Suppressor macrophage (primary cell): ENCODE results near the gene TCF4.

Experiments
- DNase-seq, 4 experiments: peaks; one replicate each; pipeline ENCODE4 v3.0.0-alpha.2; 2020 to 2022

TCF4 gene

DNA sequence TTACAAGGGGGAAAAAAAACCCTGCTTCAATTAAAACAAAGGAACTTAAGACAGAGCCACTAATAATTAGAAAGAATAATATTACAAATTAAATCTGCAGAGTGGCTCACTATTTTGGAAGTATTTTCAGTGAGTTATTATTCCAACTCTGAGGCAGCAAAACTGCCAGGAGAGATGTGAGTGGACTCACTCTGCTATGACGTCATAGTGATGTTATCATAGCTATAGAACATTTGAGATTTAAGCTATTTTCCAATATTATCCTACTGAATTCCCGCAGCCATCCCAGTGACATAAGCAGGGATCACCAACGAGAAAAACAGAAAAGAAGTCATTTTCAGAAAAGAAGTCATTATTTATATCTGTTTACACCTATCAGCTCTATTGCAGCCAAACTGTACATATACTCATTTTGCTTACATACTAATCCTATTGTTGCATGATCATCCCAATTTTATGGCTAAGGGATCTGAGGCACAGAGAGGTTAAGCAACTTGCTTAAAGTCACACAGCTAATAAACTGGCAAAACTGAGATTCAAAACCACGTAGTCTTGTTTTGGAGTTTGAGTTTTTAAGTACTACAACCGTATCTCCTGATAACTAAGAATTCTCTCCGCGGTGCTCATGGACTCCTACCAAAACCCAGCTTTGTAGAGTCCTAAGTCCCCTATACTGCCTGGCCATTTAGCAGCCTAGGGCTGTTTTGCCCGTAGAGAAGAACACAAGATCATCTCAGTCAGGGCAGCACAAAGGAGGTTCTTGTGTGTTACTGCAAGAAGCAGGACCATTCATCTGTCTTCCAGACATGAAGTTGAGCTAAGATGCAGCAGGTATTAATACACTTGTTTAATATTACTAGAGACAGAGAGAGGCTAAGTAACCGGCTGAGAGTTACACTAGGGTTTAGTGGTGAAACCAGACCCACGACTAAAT lies 299.8 kb downstream of the TCF4 start:
- no peak for DNase-seq

DNA sequence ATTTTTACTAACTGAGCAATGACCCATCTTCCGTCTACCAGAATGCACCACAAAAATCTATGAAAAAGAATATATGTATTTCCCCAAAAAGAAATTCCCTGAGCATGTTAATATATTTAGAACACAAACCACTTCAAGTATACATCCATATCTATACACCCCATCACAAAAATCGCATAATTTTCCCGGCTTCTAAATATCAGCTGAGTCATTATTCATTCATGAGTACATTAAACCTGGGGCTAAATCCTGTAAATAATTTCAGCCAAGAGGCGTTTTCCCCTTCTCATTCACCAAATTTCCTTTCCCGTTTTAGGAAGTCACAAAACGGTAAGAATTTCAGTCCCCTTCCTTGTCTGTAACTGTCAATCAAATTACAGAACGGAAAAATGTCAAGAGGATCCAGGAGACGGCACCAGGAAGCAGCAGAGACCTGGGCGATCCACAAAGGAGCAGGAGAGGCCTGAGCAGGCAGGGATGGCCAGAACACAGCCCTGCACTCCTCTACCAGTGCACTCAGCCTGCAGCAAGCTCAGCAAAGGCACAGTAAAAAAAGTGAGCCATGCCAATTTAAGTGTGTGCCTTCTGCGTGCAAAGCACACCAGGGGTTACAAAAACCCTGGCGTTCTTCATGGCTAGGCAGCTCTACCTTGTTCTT lies 300.7 kb downstream of the TCF4 start:
- DNase-seq, result no peak

DNA sequence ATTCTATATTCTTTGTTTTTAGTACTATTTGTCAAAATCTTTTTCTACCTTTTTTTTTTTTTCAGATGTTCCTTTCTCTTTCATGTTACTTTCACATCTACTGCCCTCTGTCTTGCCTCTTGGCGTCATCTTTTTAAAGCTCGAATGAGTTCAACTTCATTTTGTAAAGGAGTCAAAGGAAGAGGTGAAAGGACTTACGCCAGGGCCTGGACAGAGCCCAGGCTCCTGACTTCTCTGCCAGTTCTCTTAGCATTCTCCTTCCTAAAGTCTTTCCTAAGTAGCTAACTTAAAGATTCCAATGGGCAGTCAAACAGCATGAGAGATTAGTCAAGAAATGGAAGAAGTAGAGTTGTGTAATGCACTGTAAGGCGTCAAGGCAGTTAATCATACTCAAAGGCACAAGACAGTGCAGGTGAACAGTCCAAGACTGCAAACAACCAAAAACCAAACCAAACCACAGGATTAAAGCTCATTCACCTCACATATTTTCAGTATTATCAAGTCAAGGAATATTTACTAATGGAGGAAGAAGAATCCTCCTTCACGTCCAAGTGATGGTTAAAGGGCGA lies 301.7 kb downstream of the TCF4 start:
- DNase-seq, result no peak

DNA sequence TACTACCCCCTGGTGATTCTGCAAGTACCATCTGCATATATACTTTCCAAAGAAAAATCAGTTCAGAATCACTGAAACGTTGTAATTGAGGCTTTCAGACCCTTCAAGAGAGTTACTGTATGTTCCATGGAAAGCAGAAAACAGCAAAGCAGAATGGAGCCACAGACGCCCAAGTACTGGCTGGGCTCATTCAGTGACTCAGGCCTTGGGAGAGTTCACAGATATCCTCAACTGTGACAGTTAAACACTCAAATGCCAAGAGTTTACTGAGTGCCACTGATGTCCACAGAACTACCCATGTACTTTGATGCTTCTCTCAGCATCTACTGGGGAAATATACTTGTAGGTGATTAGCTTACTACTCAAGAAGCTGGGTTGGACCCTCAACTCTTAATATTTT lies 303.4 kb downstream of the TCF4 start:
- no peak for DNase-seq

DNA sequence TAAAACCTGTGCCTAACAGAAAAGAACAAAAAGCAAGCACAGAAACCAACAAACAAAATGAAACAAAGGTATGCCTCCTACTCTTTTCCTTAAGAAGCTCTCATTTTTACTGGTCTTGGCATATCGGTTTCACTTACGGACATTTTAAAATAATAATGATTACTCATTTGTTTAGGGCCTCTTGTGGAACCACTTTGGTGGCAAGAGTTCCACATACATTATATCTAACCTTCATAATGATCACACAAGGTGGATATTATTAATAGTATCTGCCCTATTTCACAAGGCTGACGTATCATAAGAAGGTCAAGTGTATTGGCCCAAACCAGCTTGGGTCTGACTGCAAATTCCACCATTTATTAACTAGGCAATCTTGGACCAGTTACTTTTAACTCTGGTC lies 304.7 kb downstream of the TCF4 start:
- DNase-seq, result no peak

DNA sequence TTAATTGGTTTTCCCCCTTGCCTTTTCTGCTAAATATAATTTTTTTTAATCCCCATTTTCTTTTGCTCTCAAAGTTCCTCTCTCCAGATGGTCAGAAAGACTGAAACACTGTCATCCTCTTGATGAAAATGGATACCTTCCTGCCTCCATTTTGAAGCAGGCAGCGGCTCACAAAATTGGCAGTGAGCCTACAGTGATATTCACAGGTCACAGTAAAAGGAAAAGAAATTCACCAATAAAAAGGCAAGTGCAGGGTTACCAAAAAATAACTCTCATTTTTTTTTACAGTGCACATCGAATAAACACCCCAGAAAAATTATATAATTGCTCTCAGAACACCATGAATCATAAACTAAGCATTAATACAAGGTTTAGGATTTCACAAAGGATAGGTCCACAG lies 307.5 kb downstream of the TCF4 start:
- DNase-seq, result no peak

DNA sequence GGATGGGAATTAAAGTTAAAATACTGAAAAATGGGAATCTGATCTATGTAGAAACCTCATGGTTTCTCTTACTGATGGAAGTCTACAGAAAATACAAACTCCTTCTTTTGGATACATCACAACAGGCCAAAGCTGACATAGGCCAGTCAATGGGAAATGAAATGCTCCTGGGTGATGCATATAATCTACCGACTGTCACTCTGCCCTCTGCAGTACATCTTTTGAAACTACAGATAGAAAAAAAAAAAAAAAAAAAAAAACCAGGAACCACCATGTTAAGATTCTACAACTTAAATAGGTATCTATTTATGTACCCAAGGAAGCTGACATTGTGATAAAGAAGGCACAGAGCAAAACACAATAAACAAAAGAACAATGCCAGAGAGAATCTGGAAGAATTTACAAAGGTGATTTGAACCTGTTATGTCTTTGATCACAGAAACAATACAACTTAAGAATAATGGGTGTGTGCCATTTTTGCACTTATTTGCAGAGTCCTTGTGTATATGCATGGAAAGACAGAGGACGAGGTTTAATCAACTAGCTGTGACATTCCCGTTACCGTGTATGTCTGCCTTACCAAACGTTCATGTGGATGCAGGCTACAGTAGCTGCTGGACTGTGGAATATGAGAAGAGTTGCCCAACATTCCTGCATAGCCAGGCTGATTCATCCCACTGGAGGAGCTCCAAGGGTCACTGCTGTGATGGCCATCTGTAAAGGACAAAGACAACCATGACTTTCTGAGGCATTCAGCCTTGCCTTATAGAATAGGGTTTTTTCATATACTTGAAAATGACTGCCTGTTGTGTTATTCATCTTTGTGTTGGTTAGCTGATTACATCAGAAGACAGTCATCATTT lies 312.7 kb downstream of the TCF4 start:
- DNase-seq, result peak in 2 of 4 experiments; percentile 33 to 40

DNA sequence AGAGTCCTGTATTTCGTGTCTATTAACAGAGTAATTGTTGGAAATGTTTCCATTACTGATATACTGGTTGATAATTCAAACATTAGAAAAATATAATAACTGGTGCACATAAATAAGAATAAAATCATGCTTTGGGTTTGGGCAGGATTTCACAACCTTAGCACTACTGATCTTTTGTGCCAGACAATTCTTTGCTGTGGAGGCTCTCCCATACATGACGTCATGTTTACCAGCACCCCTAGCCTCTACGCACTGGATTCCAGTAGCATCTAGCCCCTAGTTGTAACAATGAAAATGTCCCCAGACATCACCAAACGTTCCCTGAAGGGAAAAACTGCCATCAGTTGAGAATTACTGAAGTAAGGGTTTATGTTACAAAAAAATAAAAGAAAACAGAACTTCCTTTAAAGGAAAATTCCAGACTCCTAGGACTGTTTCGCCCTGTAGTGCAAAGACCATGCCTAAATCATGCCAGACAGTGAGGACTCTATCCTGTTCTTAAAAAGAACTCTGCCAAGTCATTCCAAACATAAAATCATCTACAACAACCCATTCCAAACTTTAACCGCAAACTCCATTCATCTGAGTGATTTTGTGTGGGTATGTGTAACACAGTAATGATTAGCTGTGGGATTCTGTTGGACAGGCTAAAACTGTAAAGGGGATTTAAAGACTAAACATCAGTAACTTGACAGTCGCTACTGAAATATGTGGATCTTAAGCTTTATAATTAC lies 315.3 kb downstream of the TCF4 start:
- no peak for DNase-seq

DNA sequence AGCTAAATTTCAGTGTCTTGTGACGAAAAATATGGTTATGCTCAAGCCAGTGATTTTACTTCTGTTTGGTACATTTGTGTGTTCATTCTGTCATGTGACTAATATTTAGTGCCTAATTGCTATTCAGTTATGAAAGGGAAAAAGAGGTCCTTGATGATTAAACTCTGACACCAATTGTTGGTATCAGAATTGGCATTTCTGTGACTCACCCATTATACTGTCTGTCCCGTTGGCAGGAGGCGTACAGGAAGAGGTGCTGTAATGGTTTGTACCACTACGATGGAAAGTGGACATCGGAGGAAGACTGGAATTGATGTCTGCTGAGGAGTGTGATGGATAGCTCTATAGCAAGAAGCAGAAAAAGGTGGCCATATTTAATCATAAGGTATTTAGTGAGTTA lies 318.4 kb downstream of the TCF4 start:
- DNase-seq, result no peak

DNA sequence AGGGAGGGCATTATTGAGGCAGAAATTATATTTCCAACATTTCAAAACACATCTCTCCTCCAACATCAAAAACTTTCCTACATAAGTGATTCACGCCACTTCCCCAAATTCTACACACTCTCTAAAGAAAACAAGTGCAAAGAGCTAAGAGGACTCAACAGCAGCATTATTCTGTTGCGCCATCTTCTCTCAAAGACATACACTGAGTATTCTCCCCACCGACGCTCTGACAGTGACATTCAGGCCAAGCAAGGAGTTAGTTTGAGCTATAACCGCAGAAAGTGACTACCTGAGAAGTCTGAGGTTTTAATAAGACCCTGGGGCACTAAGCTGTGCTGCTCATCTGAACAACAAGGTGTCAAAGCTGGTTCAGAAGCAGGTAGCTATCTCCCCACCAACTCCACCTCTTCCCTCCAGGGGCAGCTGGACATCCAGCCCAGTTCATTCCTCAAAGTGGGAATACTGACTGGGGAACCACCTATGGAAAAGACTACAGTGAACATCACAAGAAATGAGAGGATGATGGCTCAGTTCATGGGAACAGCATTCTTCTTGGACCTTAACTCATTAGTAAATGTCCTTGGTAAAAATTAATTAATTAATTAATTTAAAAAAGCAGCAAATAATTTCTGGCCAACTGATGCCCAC lies 319.2 kb downstream of the TCF4 start:
- peak in 3 of 4 experiments; percentile 65 to 89 (median 86) for DNase-seq

DNA sequence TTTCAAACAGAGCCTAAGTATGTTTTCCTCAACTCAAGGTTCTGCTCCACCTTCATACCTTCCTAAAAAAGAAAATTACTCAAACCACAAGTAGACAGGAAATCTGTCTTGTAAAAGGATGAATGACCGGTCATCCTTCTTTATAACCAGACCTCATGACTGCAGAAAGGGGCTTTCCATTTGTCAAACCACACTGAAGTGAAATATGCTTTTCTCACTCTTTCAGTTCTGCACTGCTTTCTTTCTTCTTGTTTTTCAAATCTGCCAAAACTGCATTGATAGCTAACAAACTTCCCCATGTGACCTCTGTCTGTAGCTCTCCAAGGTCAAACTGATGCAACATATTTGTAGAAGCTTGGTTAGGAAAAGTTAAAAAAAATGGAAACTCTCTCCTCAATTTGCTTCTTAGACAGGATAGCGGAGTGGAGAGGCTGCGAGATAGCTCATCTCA lies 319.8 kb downstream of the TCF4 start:
- DNase-seq, result peak; percentile 57 to 84 (median 72)

DNA sequence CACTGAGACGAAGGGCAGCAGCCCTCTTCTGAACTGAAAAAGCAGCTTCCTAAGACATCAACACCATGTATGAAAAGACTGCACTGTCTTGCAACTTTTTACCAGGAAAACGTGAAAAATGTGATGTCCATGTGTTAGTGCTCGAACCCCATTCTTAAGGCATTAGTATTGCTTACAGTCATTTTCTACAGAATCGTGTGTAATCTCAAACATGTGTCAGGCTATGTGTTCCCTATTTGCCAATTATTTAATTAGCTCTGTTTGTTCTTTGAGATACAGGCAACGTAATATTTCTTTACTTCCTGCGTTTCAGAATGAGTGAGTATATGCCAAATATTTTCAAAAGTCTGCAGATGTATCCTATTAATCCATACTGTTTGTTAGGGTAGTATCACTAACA lies 321.0 kb downstream of the TCF4 start:
- no peak for DNase-seq

DNA sequence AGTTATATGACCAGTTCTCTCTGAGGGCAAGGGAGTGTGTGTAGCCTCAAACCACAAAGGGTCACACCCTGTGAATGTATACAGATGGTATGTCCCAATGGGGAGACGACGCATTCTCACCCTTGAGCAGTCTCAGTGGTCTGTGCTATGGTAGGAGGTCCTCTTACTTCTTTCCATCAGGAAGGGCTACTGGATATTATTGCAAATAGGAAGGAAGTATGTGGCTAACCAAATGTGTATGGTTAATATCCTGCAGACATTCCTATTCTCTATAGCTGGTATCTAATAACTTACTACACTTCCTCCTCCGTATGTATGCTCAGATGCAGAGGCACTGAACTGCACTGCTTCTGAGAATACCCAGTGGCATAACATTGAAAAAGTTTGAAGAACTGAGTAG lies 322.0 kb downstream of the TCF4 start:
- DNase-seq, result peak; percentile 18 to 77 (median 56)

DNA sequence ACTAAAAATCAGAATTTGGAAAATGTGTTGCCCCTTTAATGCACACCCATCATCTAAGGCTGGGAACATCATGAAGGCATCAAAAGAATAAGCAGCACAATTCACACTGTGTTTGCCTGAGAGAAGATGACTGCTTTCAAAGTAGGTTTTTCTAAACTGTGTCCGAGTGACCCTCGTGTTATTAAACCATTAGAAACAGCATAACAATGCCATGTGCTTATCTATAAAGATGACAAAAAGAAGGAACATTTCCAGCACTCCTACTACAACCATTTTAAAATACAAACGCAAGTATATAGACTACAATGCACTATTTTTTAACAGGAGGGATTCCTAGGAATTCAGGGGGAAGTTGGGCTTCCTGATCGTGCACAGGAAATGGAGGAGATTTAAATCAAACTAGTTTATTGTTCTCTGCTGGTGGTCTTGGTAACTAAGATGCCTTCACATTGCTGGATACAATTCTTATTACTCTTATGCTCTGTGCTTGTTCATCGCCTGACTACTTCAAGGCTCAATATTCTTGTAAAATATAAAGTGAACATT lies 322.8 kb downstream of the TCF4 start:
- no peak for DNase-seq

DNA sequence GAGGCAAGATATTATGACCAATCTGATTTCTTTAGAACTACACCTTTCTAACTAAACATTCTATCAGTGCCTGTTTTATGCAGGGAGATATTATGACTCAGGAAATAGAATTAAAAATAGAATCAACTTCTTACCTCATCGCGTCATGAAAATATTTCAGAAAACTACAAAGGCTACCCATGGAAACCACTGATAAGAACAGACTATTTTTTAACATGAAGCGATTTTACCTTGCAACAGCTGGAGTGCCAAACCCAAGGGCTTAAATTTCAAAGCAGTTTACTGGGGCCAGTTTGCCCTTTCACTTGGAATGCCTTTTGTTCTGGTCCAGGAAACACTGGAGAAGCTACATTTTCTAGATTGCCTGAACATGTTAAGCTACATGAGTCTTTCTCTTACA lies 323.9 kb downstream of the TCF4 start:
- no peak for DNase-seq

DNA sequence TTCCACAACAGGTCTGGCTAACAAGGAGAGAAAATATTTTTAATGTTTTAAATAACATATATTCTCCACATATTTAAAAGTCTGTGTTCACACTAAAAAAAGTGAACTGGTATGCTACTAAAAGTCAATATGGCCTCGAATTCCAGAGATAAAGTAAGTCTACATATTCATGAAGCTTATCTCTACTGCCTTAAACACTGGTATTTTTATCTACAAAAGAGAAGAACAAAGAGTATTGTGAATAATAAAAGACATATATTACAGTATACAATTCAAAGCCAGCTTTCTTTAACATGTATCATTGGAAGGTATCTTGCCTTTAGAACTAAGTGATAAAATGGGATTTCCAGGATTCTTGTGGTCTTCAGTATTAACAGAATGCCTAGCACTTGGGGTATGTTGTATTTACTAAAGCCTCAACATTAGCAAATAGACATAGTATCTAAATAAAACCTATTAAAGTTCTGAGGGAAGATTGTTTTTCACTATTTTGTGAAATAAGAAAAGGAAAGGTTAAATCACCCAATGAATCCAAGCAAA lies 325.9 kb downstream of the TCF4 start:
- no peak for DNase-seq

DNA sequence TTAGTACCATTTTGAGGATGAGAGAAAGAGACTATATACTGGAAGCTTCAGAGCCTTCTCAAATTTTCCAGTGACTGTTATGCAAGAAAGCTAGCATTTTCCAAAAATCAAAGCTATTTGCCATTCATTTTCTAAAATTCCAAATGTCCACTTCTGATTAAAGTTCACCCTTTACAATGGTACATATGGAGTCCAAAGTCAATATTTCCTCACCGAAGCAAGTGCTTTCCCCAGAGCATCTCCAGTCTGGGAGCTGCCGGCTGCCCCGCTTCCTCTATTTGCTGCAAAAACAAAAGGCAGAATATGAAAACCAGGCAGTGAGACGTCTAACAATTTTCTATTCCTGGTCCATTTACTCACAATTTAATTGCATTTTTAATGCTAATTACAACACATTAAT lies 326.7 kb downstream of the TCF4 start:
- no peak for DNase-seq

DNA sequence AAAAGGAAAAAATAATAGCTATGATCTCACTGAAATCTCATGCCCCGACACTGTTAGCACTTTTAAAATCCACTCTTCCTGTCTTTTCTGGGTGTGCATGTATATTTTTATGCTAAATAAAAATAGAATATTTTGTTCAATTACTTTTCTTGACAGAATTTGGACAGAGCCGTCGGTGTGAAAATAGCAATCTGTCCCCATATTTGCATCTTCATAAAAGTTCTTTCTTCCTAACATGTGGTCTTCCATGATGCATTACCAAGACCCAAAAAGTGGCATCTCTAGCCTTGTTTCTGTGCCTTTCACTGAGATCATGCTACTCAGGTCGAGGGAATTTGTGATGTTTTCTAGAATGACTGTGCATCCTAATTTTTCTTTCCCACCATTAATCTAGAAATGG lies 329.9 kb downstream of the TCF4 start:
- DNase-seq, result no peak

DNA sequence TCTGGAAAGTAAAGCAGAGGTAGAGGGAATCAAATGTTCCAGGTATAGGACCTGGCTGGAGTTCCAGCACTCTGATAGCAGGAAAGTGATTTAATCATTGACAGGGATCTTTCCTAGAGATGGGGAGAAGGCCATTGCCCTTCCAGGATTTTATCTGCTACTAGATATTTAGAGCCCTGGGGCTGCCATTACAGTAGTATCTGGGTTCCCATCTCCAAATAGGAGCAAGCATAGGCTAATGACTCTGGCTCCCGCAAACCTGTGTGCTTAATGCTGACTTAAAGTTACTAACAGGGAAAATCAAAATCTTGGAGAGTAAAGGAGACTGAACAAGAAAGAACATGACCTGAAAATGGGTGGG lies 331.1 kb downstream of the TCF4 start:
- DNase-seq, result no peak

DNA sequence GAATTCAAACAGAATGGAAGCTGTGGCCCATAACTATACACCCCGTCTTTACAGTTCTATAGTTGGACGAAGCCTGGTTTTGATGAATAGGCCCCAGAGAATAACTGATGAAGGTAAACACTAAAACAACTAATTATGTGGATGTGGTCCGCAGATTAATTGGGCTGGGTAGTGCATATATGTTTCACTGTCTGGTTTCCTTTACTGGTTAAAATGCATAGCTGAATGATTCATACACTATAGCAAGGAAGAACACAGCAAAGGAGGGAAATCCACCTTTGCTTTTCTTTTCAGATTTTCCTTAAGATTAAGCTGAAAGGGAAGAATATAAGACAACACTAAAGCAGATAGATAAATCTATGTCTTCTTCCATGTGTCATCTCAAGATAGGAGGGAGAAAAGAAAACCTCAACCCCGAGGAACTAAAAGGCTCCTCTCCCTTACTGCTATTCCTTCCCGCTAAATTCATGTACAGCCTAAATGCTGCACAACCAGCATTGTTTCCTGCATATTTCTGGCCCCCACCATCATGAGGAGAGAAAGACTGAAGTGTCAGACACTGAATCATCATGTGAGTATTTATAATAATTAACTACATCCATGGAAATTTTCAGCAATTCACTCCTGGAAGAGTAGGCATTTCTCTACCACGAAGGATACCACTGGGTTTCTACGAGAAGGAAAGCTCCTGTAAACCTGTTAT lies 331.6 kb downstream of the TCF4 start:
- DNase-seq, result no peak
